ENCODE data around the gene TMEM200C. TPM values are rescaled to one million over a fixed set of nuclear protein-coding genes. Genes with fewer than 3 reads are reported as not detected.

TMEM200C gene
- total and polyA plus RNA-seq, 10 of the 15 experiments (the other 5 are each of a cell fraction or from before 2014, with no cell fraction given): not detected

DNA sequence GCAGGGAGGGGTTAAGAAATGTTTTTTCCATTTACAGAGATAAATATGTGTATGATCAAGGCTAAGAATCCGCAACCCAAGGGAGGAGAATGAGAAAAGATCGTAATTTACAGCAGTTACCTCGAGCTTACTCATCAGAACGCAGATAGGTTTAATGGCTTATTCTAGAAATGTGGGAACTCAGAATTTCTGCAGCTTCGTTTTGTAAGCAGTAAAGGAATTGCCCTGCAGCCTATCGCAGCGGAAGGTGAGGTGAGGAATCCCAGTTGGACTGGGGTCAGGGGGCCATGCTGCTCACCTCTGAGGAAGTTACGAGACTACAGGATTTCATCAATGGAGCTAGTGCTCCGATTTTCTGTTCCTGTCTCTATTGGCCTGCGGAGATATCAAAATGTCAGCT, 8.1 kb upstream of the TMEM200C start:
- CTCF ChIA-PET: interaction anchor here (0.7 to 1.9 kb wide), 2 partner anchors 13 to 24 kb away, joined by 3 to 5 read pairs; no protein-coding TSS in a partner anchor
- Histone ChIP-seq H3K27me3 (replicated peaks in 1 of 2; ENCODE audit: control insufficient read depth in 2 of 2, insufficient read depth in 2 of 2, low read length in 1 of 2) (no peaks in the 10 kb centered on the region; a peak in 2 of 4 replicates), H4K20me1 (ENCODE audit: control insufficient read depth, insufficient read depth) (no peaks in the 10 kb centered on the region), H2AFZ (ENCODE audit: control insufficient read depth, low read depth, low read length) (no peak overlapping the region), H3K4me1 (ENCODE audit: control insufficient read depth, insufficient read depth, low read length) (no peaks in the 10 kb centered on the region), H3K4me3 (no peak overlapping the region), H3K79me2 (ENCODE audit: control insufficient read depth, insufficient read depth, low read length) (no peaks in the 10 kb centered on the region), H3K9ac (ENCODE audit: control insufficient read depth, insufficient read depth, low read length) (no peak overlapping the region), H3K9me3 (replicated peaks; ENCODE audit: control insufficient read depth, insufficient read depth, low read length) (no peaks in the 10 kb centered on the region), H3K4me2 (ENCODE audit: control insufficient read depth, insufficient read depth) (no peak overlapping the region), H3K36me3 (ENCODE audit: control insufficient read depth in 2 of 2, insufficient read depth in 2 of 2, low read length in 1 of 2) (no peaks in the 10 kb centered on the region), H3K27ac (ENCODE audit: control insufficient read depth, insufficient read depth) (no peak overlapping the region)
- SMC1A ChIA-PET (ENCODE audit: uncharacterized antibody, unreplicated experiment): interaction anchor here (0.9 to 1.0 kb wide), 2 partner anchors 8 to 19 kb away, joined by 3 to 4 read pairs; no protein-coding TSS in a partner anchor
- 36% methylated on average over 10 of the region's 10 CpGs for WGBS (ENCODE audit: insufficient coverage, insufficient replicate concordance, low lambda C conversion rate, missing lambda C conversion rate)
- no peak for ATAC-seq
- no peak for DNase-seq (ENCODE audit: low read depth, low spot score)
- in situ Hi-C loops (cut with MboI): no loop called here
- POLR2A ChIA-PET: no interaction called here
- no peak for TF ChIP-seq SMAD5 (IDR thresholded peaks at IDR 0.05; ENCODE audit: low read depth)
- RAD21 ChIA-PET (ENCODE audit: unreplicated experiment): no interaction called here
- no peak for FAIRE-seq
- intact Hi-C loops (cut with micrococcal nuclease; ENCODE audit: unreplicated experiment): no loop called here
- BruUV-seq (replicated peaks): no TSS peak

DNA sequence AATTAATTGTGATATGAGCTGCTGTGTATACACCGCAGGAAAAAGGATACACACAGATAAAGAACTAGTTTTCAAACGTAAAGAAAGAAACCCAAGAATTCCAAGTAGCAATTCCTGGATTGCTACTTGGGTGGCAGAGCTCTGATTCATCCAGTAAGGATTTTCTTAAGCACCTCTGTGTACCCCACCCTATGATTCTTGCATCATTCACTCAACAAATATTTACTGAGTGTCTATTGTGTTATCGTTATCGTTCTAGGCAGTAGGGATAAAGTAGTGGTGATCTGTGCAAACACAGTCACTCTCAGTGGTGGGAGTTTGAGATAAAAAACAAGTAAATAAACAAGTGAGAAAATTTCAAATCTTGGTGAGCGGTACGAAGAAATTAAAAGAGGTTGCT, 4.9 kb upstream of the TMEM200C start:
- SMC1A ChIA-PET (ENCODE audit: uncharacterized antibody, unreplicated experiment): no interaction called here

More for the DNA sequence above, 4.9 kb upstream of the TMEM200C start:
- H3K9me3 ChIP-seq (replicated peaks; ENCODE audit: control insufficient read depth, insufficient read depth, low read length): no peaks in the 10 kb centered on the region
- H3K36me3 ChIP-seq (ENCODE audit: control insufficient read depth in 2 of 2, insufficient read depth in 2 of 2, low read length in 1 of 2): no peaks in the 10 kb centered on the region
- no peak overlapping the region for H2AFZ ChIP-seq (ENCODE audit: control insufficient read depth, low read depth, low read length)
- BruUV-seq (replicated peaks): no TSS peak
- no peak overlapping the region for H3K4me3 ChIP-seq
- H3K27me3 ChIP-seq (replicated peaks in 1 of 2; ENCODE audit: control insufficient read depth in 2 of 2, insufficient read depth in 2 of 2, low read length in 1 of 2): peaks cover 4 to 18% of the 10 kb centered on the region in 2 experiments
- H3K79me2 ChIP-seq (ENCODE audit: control insufficient read depth, insufficient read depth, low read length): no peaks in the 10 kb centered on the region
- ChIA-PET RAD21 (ENCODE audit: unreplicated experiment) (no interaction called here), POLR2A (no interaction called here), CTCF (interaction anchor here (0.9 kb wide), 1 partner anchor 50 kb away, joined by 3 read pairs; no protein-coding TSS in a partner anchor)
- no peak overlapping the region for H3K9ac ChIP-seq (ENCODE audit: control insufficient read depth, insufficient read depth, low read length)
- intact Hi-C loops (cut with micrococcal nuclease; ENCODE audit: unreplicated experiment): no loop called here
- TF ChIP-seq FOXK2 (IDR thresholded peaks at IDR 0.05) (no peak), MEF2B (IDR thresholded peaks at IDR 0.05; ENCODE audit: partially characterized antibody, poor library complexity, severe bottlenecking) (no peak), CREB1 (IDR thresholded peaks at IDR 0.05; ENCODE audit: low read depth) (no peak)
- TF ChIP-seq, protein P1, sequence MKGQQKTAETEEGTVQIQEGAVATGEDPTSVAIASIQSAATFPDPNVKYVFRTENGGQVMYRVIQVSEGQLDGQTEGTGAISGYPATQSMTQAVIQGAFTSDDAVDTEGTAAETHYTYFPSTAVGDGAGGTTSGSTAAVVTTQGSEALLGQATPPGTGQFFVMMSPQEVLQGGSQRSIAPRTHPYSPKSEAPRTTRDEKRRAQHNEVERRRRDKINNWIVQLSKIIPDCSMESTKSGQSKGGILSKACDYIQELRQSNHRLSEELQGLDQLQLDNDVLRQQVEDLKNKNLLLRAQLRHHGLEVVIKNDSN (IDR thresholded peaks at IDR 0.05; ENCODE audit: borderline replicate concordance, extremely low read length, insufficient read depth, low read depth, low read length): no peak
- TF ChIP-seq, protein P2, sequence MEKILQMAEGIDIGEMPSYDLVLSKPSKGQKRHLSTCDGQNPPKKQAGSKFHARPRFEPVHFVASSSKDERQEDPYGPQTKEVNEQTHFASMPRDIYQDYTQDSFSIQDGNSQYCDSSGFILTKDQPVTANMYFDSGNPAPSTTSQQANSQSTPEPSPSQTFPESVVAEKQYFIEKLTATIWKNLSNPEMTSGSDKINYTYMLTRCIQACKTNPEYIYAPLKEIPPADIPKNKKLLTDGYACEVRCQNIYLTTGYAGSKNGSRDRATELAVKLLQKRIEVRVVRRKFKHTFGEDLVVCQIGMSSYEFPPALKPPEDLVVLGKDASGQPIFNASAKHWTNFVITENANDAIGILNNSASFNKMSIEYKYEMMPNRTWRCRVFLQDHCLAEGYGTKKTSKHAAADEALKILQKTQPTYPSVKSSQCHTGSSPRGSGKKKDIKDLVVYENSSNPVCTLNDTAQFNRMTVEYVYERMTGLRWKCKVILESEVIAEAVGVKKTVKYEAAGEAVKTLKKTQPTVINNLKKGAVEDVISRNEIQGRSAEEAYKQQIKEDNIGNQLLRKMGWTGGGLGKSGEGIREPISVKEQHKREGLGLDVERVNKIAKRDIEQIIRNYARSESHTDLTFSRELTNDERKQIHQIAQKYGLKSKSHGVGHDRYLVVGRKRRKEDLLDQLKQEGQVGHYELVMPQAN (conservative IDR thresholded peaks at IDR 0.05): no peak
- in situ Hi-C loops (cut with MboI): no loop called here
- FAIRE-seq (no peak), ATAC-seq (no peak), DNase-seq (ENCODE audit: low read depth, low spot score) (no peak)
- H3K4me2 ChIP-seq (ENCODE audit: control insufficient read depth, insufficient read depth): no peak overlapping the region
- WGBS (ENCODE audit: insufficient coverage, insufficient replicate concordance, low lambda C conversion rate, missing lambda C conversion rate): 55% methylated on average over 6 of the region's 6 CpGs
- H3K4me1 ChIP-seq (ENCODE audit: control insufficient read depth, insufficient read depth, low read length): no peaks in the 10 kb centered on the region; the same call in 1 of the 2 replicates
- H3K27ac ChIP-seq (ENCODE audit: control insufficient read depth, insufficient read depth): no peak overlapping the region
- H4K20me1 ChIP-seq (ENCODE audit: control insufficient read depth, insufficient read depth): no peaks in the 10 kb centered on the region

Measured in GM12878 (cell line).